ENCODE measurements around the gene LAPTM4A. TPM values are rescaled to one million over a fixed set of nuclear protein-coding genes. Genes with fewer than 3 reads are reported as not detected.

LAPTM4A gene
- total RNA-seq, 1 experiment from 2014 or later = 131 TPM

- no peaks in the 10 kb centered on the region for H4K20me1 ChIP-seq (ENCODE audit: control insufficient read depth, insufficient read depth, insufficient read length)
- no peak overlapping the region for H3K18ac ChIP-seq (ENCODE audit: insufficient read length, low read depth, low read length)
Measured at GRCh38 chr2:20072436-20073158, 21.2 kb upstream of the LAPTM4A start.

More at GRCh38 chr2:20072436-20073158, 21.2 kb upstream of the LAPTM4A start:
- DNase-seq = no peak
- H3K9ac ChIP-seq (ENCODE audit: extremely low read depth, insufficient read length, low read length) = no peak overlapping the region
- no CpG with 5 or more reads among the region's 7 CpGs for WGBS (ENCODE audit: extremely low coverage, insufficient read length, low lambda C conversion rate)
- H3K14ac ChIP-seq (ENCODE audit: insufficient read depth, low read length) = no peak overlapping the region
- H2BK20ac ChIP-seq (ENCODE audit: low read depth, low read length, poor library complexity, severe bottlenecking) = no peak overlapping the region
- H3K27ac ChIP-seq (ENCODE audit: insufficient read length, low read depth, low read length) = no peak overlapping the region
- H3K23ac ChIP-seq (ENCODE audit: insufficient read length, low read depth, low read length) = no peak overlapping the region
- H3K23me2 ChIP-seq (ENCODE audit: insufficient read length, low read depth, low read length, poor library complexity, severe bottlenecking) = no peaks in the 10 kb centered on the region
- no peak overlapping the region for H4K91ac ChIP-seq (ENCODE audit: insufficient read length, low read depth, low read length)
- H2AFZ ChIP-seq (ENCODE audit: low read length) = no peak overlapping the region
- no peak overlapping the region for H2BK15ac ChIP-seq (ENCODE audit: low read depth, low read length)
- Mint-ChIP-seq H3K36me3 (ENCODE audit: insufficient read depth in 1 of 3, low read depth in 3 of 3) (no peaks in the 10 kb centered on the region), H3K4me1 (peaks cover 18 to 25% of the 10 kb centered on the region in 2 experiments), H3K9me3 (peaks cover 2% of the 10 kb centered on the region in 2 experiments; a peak in 2 of 5 replicates), H3K4me3 (no peak overlapping the region), H3K27me3 (ENCODE audit: low read depth) (no peaks in the 10 kb centered on the region; the same call in none of the 2 replicates), H3K27ac (peak overlapping the region in 1 of 3 experiments; percentile 49; a peak in 3 of 7 replicates)
- no peaks in the 10 kb centered on the region for H3K27me3 ChIP-seq (ENCODE audit: insufficient read depth, low read length)
- H3K79me1 ChIP-seq (ENCODE audit: insufficient read depth, low read depth, low read length, poor library complexity, severe bottlenecking) = no peaks in the 10 kb centered on the region
- no peak overlapping the region for H4K5ac ChIP-seq (ENCODE audit: insufficient read length, low read depth, low read length)
- TF ChIP-seq CTCF (conservative IDR thresholded peaks at IDR 0.05) = no peak
- no peak overlapping the region for H2AK5ac ChIP-seq (ENCODE audit: insufficient read length, low read length)
- H3K4me1 ChIP-seq (ENCODE audit: insufficient read depth, low read length) = no peaks in the 10 kb centered on the region; the same call in 1 of the 2 replicates
- no peak overlapping the region for H3T11ph ChIP-seq (ENCODE audit: low read length)
- H2BK12ac ChIP-seq (ENCODE audit: insufficient read length, low read depth, low read length) = no peak overlapping the region
- H3K4me2 ChIP-seq (ENCODE audit: insufficient read depth, insufficient read length, low read length) = no peak overlapping the region
- H3K79me2 ChIP-seq (ENCODE audit: insufficient read depth, low read length) = no peaks in the 10 kb centered on the region
- H3K9me3 ChIP-seq (ENCODE audit: control insufficient read depth, low read depth, low read length) = no peaks in the 10 kb centered on the region
- no peak overlapping the region for H2BK120ac ChIP-seq (ENCODE audit: low read depth, low read length, poor library complexity, severe bottlenecking)
- no peak overlapping the region for H2BK5ac ChIP-seq (ENCODE audit: insufficient read length, low read length)
- H3K4ac ChIP-seq (ENCODE audit: low read depth, low read length) = no peak overlapping the region
- no peak overlapping the region for H3K56ac ChIP-seq (ENCODE audit: insufficient read length, low read depth, low read length)
- no peak overlapping the region for H4K8ac ChIP-seq (replicated peaks; ENCODE audit: insufficient read length, low read depth, low read length)

All from H9 (cell line).